Heart right ventricle (tissue), 16 donors: ENCODE data around the gene FUZ. TPM values are rescaled to one million over a fixed set of nuclear protein-coding genes. Genes with fewer than 3 reads are reported as not detected.
A peak's percentile ranks its signal among the peaks of the same experiment; 100 is the strongest.

Experiments used
- ATAC-seq, 8 donors: fragments of 200-7000 bp; cut with Tn5 transposase; one replicate each; pipeline ENCODE4 v1.9.1; 2020; ENCODE audit warnings: mild to moderate bottlenecking in 8 of 8, moderate library complexity in 8 of 8, moderate number of reproducible peaks in 1 of 8
- DNase-seq, 2 donors: peaks; one replicate each; pipeline ENCODE4 v3.0.0-alpha.2; 2020
- H3K27ac ChIP-seq, 10 donors: fragments of 200-600 bp; sonication (generic) in 2 of 10; one replicate each; pipeline versions ENCODE4 v1.5.0 to v1.8.0; 2020 to 2022; ENCODE audit warnings: mild to moderate bottlenecking in 3 of 10
- H3K27me3 ChIP-seq, 7 donors: fragments of 200-600 bp; one replicate each; pipeline ENCODE4 v1.8.0; 2021 to 2022; ENCODE audit warnings: mild to moderate bottlenecking in 2 of 7
- H3K36me3 ChIP-seq, 9 donors: fragments of 200-600 bp; sonication (generic) in 1 of 9; one replicate each; pipeline versions ENCODE4 v1.5.0 to v1.8.0; 2020 to 2022; ENCODE audit warnings: mild to moderate bottlenecking in 2 of 9
- H3K4me1 ChIP-seq, 9 donors: fragments of 200-600 bp; sonication (generic) in 1 of 9; one replicate each; pipeline versions ENCODE4 v1.5.0 to v1.8.0; 2020 to 2022; ENCODE audit warnings: mild to moderate bottlenecking in 4 of 9
- H3K4me3 ChIP-seq, 10 donors: fragments of 200-600 bp; sonication (generic) in 2 of 10; one replicate each; pipeline versions ENCODE4 v1.5.0 to v1.8.0; 2020 to 2022; ENCODE audit warnings: mild to moderate bottlenecking in 7 of 10, moderate library complexity in 2 of 10
- H3K9me3 ChIP-seq, 11 donors: fragments of 200-600 bp in 10 of 11; sonication (generic) in 2 of 11; one replicate each; pipeline versions ENCODE4 v1.5.0 to v1.8.0; 2013 to 2022; ENCODE audit warnings: mild to moderate bottlenecking in 2 of 11, control low read depth in 1 of 11, moderate library complexity in 1 of 11
- WGBS, 2 donors: extraction: QIAGEN DNeasy Blood & Tissue Kit; methylation state at CpG; one replicate each; pipeline ENCODE4 v1.1.7; 2013; ENCODE audit warnings: inconsistent platforms in 1 of 2; 5-methylcytosine and 5-hydroxymethylcytosine counted together
- intact Hi-C, 10 donors: fragments of 100-400 bp; cut with DNase I; formaldehyde crosslinking; loops; one replicate each; pipeline versions ENCODE4 v1.11.1 to v1.14.2; 2022
- polyA plus RNA-seq, 2 donors: library from polyadenylated mRNA; stranded (reverse); fragments of 200-250 nt; gene quantifications; one replicate each; pipeline ENCODE4 v1.2.3, GENCODE V29; 2013
- total RNA-seq, 10 donors: library from RNA; stranded (reverse); fragmentation: NEBNext Ultra II Directional in 3 of 10; extraction: Animal tissue kit (Norgen Biotek cat#: 25700) in 3 of 10; gene quantifications; one replicate each; pipeline versions ENCODE4 v1.2.1 to v1.2.4, GENCODE V29; 2021 to 2023
- TF ChIP-seq, protein P1 (sequence below), 9 donors: fragments of 200-600 bp; sonication (generic) in 2 of 9; IDR thresholded peaks; one replicate each; pipeline versions ENCODE4 v1.5.0 to v1.8.0; 2021 to 2022; ENCODE audit warnings: antibody characterized with exemption in 9 of 9, mild to moderate bottlenecking in 5 of 9, moderate library complexity in 1 of 9
- donor health status: Arrhythmogenic right ventricular cardiomyopathy.
- donor health status: ischemic (EF 13 %, LVEDD 7.1; RV severe dilation, severe dysfunction).
- donor health status: healthy with polysubstance abuse.
- donor health status: DM: no; HTN: yes; CAD: no.
- donor health status: DM: no; HTN: no; CAD: no.
- donor health status: ischemic (EF 25% LVEDD 6.9; RV normal size, moderate dysfunction).
- donor health status: ischemic (EF 25% LVEDD 5.7; RV mildly dilated, moderate dysfunction).
- donor health status: healthy.
- donor health status: DM: yes; HTN: yes; CAD: no.
- donor health status: Ischemic cardiomyopathy.
- donor health status: ischemic (EF 35%, LVEDD 5.7; RV mildly dilated, moderate dysfunction).
- donor health status: nonischemic (EF 11% LVEDD 7.7; RV severe dilation, severe dysfunction).
- donor health status: DM: yes; HTN: yes; CAD: no.
- donor health status: PGD.
- donor health status: ischemic (EF 29% LVEDD 5.4; RV normal size, mild dysfunction).
- donor health status: nonischemic (EF 23%, LVEDD 6.1; RV moderate dilation, normal function).

Gene FUZ
- total and polyA plus RNA-seq, 12 donors, result 11.4 to 24.1 (median 14.9) TPM

DNA sequence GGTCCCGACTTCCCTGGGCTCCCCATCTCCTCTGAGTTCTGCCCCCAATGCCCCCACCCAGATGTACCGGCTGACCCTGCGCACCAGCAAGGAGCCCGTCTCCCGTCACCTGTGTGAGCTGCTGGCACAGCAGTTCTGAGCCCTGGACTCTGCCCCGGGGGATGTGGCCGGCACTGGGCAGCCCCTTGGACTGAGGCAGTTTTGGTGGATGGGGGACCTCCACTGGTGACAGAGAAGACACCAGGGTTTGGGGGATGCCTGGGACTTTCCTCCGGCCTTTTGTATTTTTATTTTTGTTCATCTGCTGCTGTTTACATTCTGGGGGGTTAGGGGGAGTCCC is 6.5 kb downstream of the FUZ start:
- WGBS, 2 donors, result 93 to 94% methylated on average over 8 of the region's 8 CpGs
- Histone ChIP-seq H3K9me3 (no peaks in the 10 kb centered on the region), H3K36me3 (peaks cover 0 to 63% (median 24%) of the 10 kb centered on the region in 9 donors), H3K27me3 (no peaks in the 10 kb centered on the region), H3K27ac (peak overlapping the region in 1 of 10 donors; percentile 56), H3K4me1 (peaks cover 10 to 43% (median 22%) of the 10 kb centered on the region in 9 donors), H3K4me3 (no peak overlapping the region)
- TF ChIP-seq, protein P1, sequence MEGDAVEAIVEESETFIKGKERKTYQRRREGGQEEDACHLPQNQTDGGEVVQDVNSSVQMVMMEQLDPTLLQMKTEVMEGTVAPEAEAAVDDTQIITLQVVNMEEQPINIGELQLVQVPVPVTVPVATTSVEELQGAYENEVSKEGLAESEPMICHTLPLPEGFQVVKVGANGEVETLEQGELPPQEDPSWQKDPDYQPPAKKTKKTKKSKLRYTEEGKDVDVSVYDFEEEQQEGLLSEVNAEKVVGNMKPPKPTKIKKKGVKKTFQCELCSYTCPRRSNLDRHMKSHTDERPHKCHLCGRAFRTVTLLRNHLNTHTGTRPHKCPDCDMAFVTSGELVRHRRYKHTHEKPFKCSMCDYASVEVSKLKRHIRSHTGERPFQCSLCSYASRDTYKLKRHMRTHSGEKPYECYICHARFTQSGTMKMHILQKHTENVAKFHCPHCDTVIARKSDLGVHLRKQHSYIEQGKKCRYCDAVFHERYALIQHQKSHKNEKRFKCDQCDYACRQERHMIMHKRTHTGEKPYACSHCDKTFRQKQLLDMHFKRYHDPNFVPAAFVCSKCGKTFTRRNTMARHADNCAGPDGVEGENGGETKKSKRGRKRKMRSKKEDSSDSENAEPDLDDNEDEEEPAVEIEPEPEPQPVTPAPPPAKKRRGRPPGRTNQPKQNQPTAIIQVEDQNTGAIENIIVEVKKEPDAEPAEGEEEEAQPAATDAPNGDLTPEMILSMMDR (IDR thresholded peaks at IDR 0.05), result no peak
- no peak for ATAC-seq
- DNase-seq, result no peak
- intact Hi-C loops, result loop anchor here in 5 of 10 donors (5.0 to 10.0 kb wide), 2 partner anchors 39 to 122 kb away; partner anchors contain the start of genes AP2A1 (in 4 of the 5) and ADM5 (in 1 of the 5)

DNA sequence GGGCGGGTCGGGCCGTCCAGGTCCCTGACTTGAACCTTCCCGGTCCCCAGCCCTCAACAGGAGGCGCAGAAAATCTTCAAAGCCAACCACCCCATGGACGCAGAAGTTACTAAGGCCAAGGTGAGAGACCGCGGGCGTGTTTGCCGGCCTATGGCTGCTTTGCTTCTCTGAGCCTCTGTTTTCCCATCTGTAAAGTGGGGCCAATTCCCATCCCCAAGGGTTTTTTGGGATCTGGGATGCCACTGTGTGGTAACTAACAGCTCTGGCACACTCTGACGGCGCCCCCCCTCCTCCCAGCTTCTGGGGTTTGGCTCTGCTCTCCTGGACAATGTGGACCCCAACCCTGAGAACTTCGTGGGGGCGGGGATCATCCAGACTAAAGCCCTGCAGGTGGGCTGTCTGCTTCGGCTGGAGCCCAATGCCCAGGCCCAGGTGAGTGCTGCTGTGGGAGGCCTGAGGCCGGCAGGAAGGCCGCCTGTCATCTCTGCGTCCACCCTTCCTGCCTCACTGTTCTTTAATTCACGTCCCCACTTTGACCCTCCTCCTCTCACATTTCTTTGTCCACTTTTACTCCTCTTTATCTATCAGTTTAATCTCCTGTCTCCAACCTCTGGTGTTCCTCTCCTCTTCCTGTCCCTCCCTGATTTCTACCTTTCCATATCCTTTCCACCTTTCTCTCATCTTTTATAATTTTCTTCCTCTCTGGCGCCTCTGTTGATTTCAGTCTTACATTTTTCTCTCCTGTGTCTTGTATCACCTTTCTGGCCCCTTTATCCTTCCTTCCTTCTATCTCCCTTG is 7.1 kb downstream of the FUZ start:
- Histone ChIP-seq H3K4me3 (no peak overlapping the region), H3K36me3 (peaks cover 0 to 69% (median 24%) of the 10 kb centered on the region in 9 donors), H3K27ac (no peak overlapping the region), H3K4me1 (peaks cover 10 to 40% (median 22%) of the 10 kb centered on the region in 9 donors), H3K9me3 (no peaks in the 10 kb centered on the region), H3K27me3 (no peaks in the 10 kb centered on the region)
- DNase-seq (no peak), ATAC-seq (no peak)
- intact Hi-C loops, result loop anchor here in 5 of 10 donors (5.0 to 10.0 kb wide), 2 partner anchors 39 to 121 kb away; partner anchors contain the start of genes AP2A1 (in 4 of the 5) and ADM5 (in 1 of the 5)
- 85 to 89% methylated on average over 20 of the region's 20 CpGs for WGBS, 2 donors
- TF ChIP-seq, protein P1 (IDR thresholded peaks at IDR 0.05), result no peak

DNA sequence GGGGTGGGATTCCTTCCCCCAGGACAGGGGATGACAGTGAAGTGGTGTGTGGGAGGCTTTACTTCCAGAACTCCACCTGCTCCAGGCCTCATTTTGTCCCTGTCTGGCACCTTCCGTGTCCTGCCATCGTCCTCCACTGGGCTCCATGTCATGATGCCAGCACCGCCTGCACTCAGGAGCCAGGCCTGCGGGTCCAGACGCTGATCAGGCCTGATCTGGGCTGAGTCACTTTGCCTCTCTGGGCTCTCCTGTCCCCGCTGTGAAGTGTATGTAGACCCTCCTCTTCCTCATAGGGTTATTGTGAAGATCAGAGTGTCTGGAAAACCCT is 9.6 kb downstream of the FUZ start:
- H3K4me1 ChIP-seq, result peaks cover 2 to 23% (median 9%) of the 10 kb centered on the region in 9 donors
- no peak for ATAC-seq
- intact Hi-C loops, result loop anchor here in 2 of 10 donors (5.0 to 10.0 kb wide), 2 partner anchors 116 to 119 kb away; partner anchors contain the start of gene ADM5 (in 2 of the 2)
- no peak overlapping the region for H3K4me3 ChIP-seq
- H3K27me3 ChIP-seq, result no peaks in the 10 kb centered on the region
- no peak overlapping the region for H3K27ac ChIP-seq
- no peaks in the 10 kb centered on the region for H3K9me3 ChIP-seq
- TF ChIP-seq, protein P1 (IDR thresholded peaks at IDR 0.05), result no peak
- WGBS, 2 donors, result 91 to 92% methylated on average over 6 of the region's 6 CpGs
- peaks cover 0 to 94% (median 38%) of the 10 kb centered on the region in 9 donors for H3K36me3 ChIP-seq
- no peak for DNase-seq

DNA sequence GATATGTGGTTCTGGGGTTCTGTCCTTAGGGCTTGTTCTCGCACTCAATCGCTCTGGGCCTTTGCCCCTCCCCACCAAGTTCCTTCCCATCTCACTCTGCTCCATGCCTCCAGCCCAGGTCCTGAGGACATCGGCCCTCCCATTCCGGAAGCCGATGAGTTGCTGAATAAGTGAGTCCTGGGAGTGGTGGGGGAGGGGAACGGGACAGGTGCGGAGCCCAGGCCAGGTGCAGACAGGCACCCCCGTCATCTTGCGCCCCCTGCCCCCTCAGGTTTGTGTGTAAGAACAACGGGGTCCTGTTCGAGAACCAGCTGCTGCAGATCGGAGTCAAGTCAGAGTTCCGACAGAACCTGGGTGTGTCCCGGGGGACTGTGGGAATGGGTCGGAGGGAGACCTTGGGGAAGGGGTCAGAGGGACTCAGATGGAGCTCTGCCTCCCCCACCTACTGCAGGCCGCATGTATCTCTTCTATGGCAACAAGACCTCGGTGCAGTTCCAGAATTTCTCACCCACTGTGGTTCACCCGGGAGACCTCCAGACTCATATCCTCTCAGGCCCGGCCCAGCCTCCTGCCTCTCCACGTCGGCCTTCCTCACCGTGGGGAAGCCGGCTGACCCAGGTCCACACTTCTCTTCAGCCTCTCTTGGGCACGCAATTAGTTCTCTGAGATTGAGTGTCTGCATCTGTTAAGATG is 10.1 kb downstream of the FUZ start:
- intact Hi-C loops, result loop anchor here in 2 of 10 donors (5.0 to 10.0 kb wide), 2 partner anchors 116 to 118 kb away; partner anchors contain the start of gene ADM5 (in 2 of the 2)
- Histone ChIP-seq H3K4me3 (peak overlapping the region in 7 of 10 donors; percentile 12 to 53 (median 49)), H3K27me3 (no peaks in the 10 kb centered on the region), H3K27ac (peak overlapping the region in 6 of 10 donors; percentile 15 to 67 (median 56)), H3K9me3 (no peaks in the 10 kb centered on the region), H3K4me1 (peaks cover 0 to 18% (median 5%) of the 10 kb centered on the region in 9 donors), H3K36me3 (peaks cover 0 to 99% (median 38%) of the 10 kb centered on the region in 9 donors)
- TF ChIP-seq, protein P1 (IDR thresholded peaks at IDR 0.05), result no peak
- WGBS, 2 donors, result 77 to 81% methylated on average over 24 of the region's 24 CpGs
- DNase-seq (no peak), ATAC-seq (peak in 4 of 8 donors; percentile 4 to 12 (median 5))
